ENCODE results near the gene FBXO3.
"Not testable (repeated sequence)": the region's sequence is repeated elsewhere in the genome, so short reads cannot be mapped to it uniquely, and the experiment has no call there.

The FBXO3 gene, protein sequence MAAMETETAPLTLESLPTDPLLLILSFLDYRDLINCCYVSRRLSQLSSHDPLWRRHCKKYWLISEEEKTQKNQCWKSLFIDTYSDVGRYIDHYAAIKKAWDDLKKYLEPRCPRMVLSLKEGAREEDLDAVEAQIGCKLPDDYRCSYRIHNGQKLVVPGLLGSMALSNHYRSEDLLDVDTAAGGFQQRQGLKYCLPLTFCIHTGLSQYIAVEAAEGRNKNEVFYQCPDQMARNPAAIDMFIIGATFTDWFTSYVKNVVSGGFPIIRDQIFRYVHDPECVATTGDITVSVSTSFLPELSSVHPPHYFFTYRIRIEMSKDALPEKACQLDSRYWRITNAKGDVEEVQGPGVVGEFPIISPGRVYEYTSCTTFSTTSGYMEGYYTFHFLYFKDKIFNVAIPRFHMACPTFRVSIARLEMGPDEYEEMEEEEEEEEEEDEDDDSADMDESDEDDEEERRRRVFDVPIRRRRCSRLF

GRCh38 chr11:33773987-33774735 lies at the start of gene FBXO3:
TSS of gene FBXO3 (minus strand) at chr11:33774520. CDS start at chr11:33774497, 23 bp downstream.
- peak; percentile 95 for DNase-seq

DNA sequence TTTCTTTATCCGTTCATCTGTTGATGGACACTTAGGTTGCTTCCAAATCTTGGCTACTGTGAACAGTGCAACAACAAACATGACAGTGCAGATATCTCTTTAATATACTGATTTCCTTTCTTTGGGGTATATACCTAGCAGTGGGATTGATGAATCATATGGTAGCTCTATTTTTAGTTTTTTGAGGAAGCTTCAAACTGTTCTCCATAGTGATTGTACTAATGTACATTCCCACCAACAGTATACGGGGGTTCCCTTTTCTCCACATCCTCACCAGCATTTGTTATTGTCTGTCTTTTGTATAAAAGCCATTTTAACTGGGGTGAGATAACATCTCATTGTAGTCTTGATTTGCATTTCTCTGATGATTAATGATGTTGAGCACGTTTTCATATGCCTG lies 48.7 kb upstream of the FBXO3 start:
- DNase-seq, result not testable (repeated sequence)

- DNase-seq, result no peak
Measured at GRCh38 chr11:33819278-33820035, 45.1 kb upstream of the FBXO3 start.

DNA sequence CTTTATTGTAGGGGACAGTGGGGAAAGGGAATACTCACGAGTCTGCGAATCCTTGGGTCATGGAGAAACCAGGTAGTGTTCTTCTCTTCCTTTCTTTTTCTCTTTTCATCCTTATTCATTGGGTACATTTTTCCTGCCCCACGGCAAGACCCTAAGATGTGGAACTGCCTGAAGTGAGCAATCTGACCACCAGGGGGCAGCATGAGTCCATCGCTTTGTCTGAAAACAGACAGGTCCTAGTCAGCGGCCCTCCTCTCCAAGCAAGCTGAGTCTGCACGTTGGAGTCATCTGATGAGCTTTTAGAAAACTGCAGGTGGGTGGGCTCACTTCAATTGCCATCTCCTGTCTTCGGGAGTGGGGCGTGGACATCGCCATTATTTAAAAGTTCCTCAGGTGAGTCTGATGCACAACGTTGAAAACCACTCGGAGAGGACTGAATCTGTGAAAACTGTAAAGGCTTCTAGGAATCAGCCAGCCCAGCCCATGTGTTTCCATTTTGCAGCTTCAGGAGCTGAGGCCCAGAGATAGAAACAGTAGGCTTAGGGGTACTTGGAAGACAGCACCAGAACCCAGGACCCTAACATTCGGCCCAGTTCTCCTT lies 34.0 kb upstream of the FBXO3 start:
- DNase-seq, result peak; percentile 88

DNA sequence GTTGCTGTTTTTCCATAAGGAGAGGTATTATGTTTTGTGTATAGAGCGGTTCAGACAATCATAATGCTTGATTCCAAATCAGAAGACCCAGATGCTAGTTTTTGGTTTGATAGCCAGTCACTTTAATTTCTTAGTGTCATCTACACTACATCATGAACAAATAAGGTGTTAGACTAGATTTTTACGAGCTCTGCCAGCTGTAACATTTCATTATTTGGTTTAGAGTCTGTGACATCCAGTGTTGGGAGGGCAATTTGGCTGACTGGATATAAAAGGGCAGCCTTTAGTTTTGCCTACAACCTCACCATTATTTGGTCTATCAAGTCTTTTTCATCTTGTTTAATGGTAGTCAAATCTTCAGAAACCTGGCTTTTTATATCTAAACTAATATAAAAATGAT lies 30.2 kb upstream of the FBXO3 start:
- DNase-seq, result no peak

GRCh38 chr11:33802194-33802950 lies 28.1 kb upstream of the FBXO3 start:
- DNase-seq, result no peak

- no peak for DNase-seq
Measured at GRCh38 chr11:33801821-33802193, 27.5 kb upstream of the FBXO3 start.

GRCh38 chr11:33797879-33798278 lies 23.6 kb upstream of the FBXO3 start:
- DNase-seq, result no peak

GRCh38 chr11:33790040-33790439 lies 15.7 kb upstream of the FBXO3 start:
- no peak for DNase-seq

GRCh38 chr11:33788095-33788494 lies 13.8 kb upstream of the FBXO3 start:
- DNase-seq, result not testable (repeated sequence)

DNA sequence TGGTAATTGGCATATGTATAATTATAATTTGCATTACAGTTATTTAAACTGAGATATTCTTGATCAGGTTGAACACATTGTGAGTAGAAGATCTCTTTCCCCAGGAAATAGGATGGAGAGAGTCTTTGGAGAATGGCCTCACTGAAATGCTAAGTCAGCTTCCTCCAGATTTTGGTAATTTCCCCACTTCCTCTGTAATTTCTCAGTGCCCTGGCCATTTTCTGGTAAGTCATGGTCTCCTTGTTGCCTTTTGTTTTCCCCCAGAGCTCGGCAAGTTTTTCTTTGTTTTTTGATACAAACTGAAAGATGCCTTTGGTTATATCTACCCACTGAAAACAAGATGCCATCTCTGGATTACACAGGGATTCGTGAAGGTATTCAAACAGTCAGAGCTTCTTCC lies 12.8 kb upstream of the FBXO3 start:
- DNase-seq, result no peak

DNA sequence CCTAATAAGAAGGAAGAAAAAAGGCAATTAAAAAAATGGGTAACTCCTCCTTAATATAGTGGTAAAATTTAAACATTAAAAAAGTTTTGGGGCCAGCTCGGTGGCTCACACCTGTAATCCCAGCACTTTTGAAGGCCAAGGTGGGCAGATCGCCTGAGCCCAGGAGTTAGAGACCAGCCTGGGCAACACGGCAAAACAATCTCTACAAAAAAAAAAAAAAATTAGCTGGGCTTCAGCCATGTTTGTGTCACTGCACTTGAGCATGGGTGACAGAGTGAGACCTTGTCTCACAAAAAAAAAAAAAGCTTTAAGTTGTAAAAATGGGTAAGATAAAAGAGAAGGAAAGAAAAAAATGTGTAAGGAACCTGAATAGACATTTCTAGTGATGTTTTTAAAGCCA lies 11.3 kb upstream of the FBXO3 start:
- DNase-seq, result no peak

- DNase-seq, result no peak
Measured at GRCh38 chr11:33779849-33780528, 5.7 kb upstream of the FBXO3 start.

DNA sequence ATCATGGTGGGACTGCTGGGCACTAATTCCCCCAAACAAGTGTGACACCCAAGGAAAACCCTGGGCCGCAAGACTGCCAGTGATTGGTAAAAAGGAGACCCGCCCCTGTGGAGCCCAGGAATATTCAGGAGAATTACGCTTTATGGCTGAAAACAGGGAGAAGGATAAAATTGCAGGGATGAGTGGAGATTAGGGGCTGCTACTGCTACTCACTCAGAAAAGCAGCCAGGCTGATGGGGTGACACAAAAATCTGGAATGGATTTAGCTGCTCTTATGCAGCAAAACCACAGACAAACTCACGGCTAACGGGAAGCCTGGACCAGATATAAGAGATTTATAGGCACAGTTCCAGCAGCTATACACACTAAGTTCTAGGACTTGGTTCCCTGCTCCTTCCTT lies 4.4 kb upstream of the FBXO3 start:
- no peak for DNase-seq

DNA sequence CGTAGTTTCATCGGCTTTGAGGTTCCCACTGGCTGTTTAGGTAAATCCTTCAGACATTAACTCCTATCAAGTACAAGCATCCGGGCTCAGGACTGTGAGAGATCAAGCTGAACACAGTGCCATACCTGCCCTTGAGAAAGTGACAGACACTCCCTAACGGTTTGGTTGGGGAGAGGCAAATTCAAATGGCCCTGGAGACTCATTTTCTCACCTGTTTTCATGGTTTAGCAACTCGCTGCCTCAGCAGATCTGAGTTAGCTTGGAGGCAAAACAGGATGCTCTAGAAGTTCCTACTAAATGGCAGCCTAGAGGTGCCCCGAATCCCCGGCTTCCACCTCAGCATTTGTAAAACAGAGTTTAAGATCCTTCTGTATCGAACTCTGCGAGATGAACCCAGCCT lies 3.6 kb upstream of the FBXO3 start:
- no peak for DNase-seq

DNA sequence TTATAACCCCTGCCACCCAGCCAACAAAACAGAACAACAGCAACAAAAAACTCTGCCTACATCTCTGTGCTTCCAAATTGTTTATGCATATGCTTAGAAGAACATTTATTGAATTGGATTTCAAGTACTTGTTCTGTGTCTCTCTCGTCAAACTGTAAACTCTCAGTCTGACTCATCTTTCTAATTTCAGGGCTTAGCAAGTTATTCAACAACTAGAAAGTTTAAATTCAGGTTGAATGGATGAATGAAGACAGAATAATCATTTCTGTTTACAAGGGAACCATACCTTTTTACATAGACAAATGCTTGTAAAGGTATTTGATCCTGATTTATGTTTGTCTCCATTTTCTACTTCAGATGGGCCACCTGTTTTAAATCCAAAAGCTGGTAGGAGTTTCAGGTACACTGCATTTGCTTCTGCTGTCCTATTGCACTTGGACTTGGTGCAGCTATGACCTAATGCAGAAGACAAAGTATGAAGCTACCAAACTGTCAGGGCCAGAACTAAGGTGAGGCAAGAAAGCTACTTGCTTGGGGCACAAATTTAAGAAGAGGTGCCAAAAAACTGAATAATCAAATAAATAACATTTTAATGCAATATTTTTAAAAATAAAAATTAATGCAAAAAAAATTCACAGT lies 1.6 kb upstream of the FBXO3 start:
- no peak for DNase-seq

DNA sequence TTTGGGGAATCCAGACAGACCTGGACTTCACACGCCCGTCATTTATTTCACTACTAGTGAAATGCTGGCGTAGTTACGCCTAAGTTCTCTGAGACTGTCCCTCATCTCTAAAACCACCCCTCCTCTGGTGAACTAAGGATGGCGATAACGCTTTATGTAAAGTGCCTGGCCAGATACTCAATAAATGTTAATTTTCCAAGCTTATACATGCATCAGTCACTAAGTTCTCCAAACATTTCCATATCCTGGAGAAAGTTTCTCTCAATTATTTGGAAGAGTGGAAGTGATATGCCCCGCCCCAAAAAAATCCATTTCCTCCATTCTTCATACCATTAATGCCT lies 1.1 kb upstream of the FBXO3 start:
- no peak for DNase-seq

GRCh38 chr11:33774736-33775466 lies 581 bp upstream of the FBXO3 start:
- peak; percentile 12 for DNase-seq

- peak; percentile 43 for DNase-seq
Measured at GRCh38 chr11:33773404-33773986, 825 bp downstream of the FBXO3 start.

- DNase-seq, result no peak
Measured at GRCh38 chr11:33772870-33773269, 1.4 kb downstream of the FBXO3 start.

Measured in CD4-positive, alpha-beta T cell treated with Interleukin-6 for 4 hours (primary cell).